ENCODE results near the gene RCAN3. TPM values are rescaled to one million over a fixed set of nuclear protein-coding genes. Genes with fewer than 3 reads are reported as not detected.
"Not testable (repeated sequence)": the region's sequence is repeated elsewhere in the genome, so short reads cannot be mapped to it uniquely, and the experiment has no call there.

RCAN3 gene
- total RNA-seq, 1 donor from 2014 or later, result 4.9 TPM

DNA sequence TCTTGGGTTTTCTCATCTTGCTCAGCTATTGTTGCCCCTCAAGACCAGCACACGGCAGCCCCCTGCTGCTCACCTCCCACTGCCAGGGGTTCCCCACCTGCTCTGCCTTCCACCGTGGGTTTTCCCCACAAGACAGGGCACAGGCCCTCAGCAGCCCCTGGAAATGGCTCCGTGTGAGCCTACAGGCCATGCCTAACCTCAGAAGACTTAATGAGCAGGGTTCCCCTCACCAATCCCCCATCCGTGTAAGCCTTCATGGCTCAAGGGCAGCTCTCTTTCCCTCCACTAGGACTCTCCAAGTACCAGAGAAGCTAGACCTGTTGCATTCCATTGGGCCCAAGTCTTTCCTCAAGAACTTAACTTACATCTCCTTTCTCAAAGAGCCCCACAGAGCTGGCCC lies 18.4 kb upstream of the RCAN3 start:
- DNase-seq, result no peak
- H3K27me3 ChIP-seq (ENCODE audit: low read depth), result no peaks in the 10 kb centered on the region

DNA sequence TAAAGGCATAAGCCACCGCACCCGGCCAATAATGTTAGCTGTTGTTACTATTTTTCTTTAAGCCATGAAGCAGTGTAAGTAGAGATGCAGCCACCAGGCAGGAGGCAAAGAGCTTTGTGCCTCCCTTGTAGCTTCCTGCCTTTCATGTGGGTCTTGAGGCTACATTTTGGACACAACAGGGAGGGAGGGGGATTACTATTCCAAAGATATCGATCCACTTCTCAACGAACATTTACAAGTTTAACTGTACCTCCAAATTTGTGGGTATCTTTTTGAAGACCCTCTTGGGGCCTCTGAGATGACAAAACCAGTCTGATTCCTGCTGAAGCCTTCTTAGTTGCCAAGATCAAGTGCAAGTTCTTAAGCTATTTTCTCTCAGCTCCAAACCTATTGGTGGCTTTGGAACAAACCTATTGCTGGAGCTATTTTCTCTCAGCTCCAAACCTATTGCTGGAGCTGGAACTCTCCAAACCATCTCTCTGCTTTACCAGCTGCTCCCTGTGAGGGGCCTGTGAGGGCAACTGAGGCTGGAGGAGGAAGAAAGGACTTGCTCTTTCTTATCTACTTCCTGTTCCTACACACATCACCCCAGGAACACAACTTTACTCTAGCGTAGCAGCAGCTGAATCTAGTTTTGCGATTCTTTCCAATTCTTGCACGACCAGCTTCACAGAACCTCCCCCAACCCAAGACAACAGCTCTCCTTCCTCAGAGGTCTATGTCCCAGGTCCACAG lies 16.1 kb upstream of the RCAN3 start:
- no peak overlapping the region for H3K27ac ChIP-seq (replicated peaks)
- DNase-seq, result no peak
- H3K27me3 ChIP-seq (ENCODE audit: low read depth), result peaks cover 12% of the 10 kb centered on the region
- no peaks in the 10 kb centered on the region for H3K36me3 ChIP-seq
- H3K4me3 ChIP-seq, result no peak overlapping the region
- H3K4me1 ChIP-seq, result no peaks in the 10 kb centered on the region
- no peaks in the 10 kb centered on the region for H3K9me3 ChIP-seq (replicated peaks)
- intact Hi-C loops (cut with micrococcal nuclease), result no loop called here
- TF ChIP-seq, protein P1, sequence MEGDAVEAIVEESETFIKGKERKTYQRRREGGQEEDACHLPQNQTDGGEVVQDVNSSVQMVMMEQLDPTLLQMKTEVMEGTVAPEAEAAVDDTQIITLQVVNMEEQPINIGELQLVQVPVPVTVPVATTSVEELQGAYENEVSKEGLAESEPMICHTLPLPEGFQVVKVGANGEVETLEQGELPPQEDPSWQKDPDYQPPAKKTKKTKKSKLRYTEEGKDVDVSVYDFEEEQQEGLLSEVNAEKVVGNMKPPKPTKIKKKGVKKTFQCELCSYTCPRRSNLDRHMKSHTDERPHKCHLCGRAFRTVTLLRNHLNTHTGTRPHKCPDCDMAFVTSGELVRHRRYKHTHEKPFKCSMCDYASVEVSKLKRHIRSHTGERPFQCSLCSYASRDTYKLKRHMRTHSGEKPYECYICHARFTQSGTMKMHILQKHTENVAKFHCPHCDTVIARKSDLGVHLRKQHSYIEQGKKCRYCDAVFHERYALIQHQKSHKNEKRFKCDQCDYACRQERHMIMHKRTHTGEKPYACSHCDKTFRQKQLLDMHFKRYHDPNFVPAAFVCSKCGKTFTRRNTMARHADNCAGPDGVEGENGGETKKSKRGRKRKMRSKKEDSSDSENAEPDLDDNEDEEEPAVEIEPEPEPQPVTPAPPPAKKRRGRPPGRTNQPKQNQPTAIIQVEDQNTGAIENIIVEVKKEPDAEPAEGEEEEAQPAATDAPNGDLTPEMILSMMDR (IDR thresholded peaks at IDR 0.05; ENCODE audit: borderline replicate concordance), result no peak

More for the DNA sequence above, 18.4 kb upstream of the RCAN3 start:
- no peaks in the 10 kb centered on the region for H3K36me3 ChIP-seq
- no peak overlapping the region for H3K27ac ChIP-seq (replicated peaks)
- H3K4me3 ChIP-seq, result no peak overlapping the region
- TF ChIP-seq, protein P1 (IDR thresholded peaks at IDR 0.05; ENCODE audit: borderline replicate concordance), result no peak
- no peaks in the 10 kb centered on the region for H3K9me3 ChIP-seq (replicated peaks)
- intact Hi-C loops (cut with micrococcal nuclease), result no loop called here
- no peaks in the 10 kb centered on the region for H3K4me1 ChIP-seq

- no peak overlapping the region for H3K27ac ChIP-seq (replicated peaks)
- no peaks in the 10 kb centered on the region for H3K36me3 ChIP-seq
- no peak overlapping the region for H3K4me3 ChIP-seq
- H3K9me3 ChIP-seq (replicated peaks), result no peaks in the 10 kb centered on the region
- TF ChIP-seq, protein P1 (IDR thresholded peaks at IDR 0.05; ENCODE audit: borderline replicate concordance), result no peak
- intact Hi-C loops (cut with micrococcal nuclease), result no loop called here
- H3K27me3 ChIP-seq (ENCODE audit: low read depth), result peaks cover 14% of the 10 kb centered on the region
- H3K4me1 ChIP-seq, result no peaks in the 10 kb centered on the region
- DNase-seq, result no peak
These were observed 15.2 kb upstream of the RCAN3 start for GRCh38 chr1:24487455-24487854.

DNA sequence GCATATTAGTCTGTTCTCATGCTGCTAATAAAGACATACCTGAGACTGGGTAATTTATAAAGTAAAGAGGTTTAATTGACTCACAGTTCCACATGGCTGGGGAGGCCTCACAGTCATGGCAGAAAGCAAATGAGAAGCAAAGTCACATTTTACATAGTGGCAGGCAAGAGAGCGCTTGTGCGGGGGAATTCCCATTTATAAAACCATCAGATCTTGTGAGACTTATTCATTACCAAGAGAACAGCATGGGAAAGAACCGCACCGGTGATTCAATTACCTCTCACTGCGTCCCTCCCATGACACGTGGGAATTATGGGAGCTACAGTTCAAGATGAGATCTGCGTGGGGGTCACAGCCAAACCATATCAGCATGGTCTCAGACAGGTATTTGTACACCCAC lies 14.5 kb upstream of the RCAN3 start:
- H3K4me1 ChIP-seq; intact Hi-C loops (cut with micrococcal nuclease); DNase-seq; H3K4me3 ChIP-seq; H3K9me3 ChIP-seq (replicated peaks); H3K36me3 ChIP-seq; H3K27ac ChIP-seq (replicated peaks): not testable (repeated sequence)
- peaks cover 21% of the 10 kb centered on the region for H3K27me3 ChIP-seq (ENCODE audit: low read depth)

GRCh38 chr1:24489674-24490073 lies 13.0 kb upstream of the RCAN3 start:
- H3K27ac ChIP-seq (replicated peaks), result no peak overlapping the region
- DNase-seq, result no peak
- TF ChIP-seq, protein P1 (IDR thresholded peaks at IDR 0.05; ENCODE audit: borderline replicate concordance), result no peak
- H3K4me3 ChIP-seq, result no peak overlapping the region
- intact Hi-C loops (cut with micrococcal nuclease), result no loop called here
- H3K36me3 ChIP-seq, result no peaks in the 10 kb centered on the region
- peaks cover 27% of the 10 kb centered on the region for H3K27me3 ChIP-seq (ENCODE audit: low read depth)
- H3K9me3 ChIP-seq (replicated peaks), result no peaks in the 10 kb centered on the region
- H3K4me1 ChIP-seq, result no peaks in the 10 kb centered on the region

- intact Hi-C loops (cut with micrococcal nuclease), result no loop called here
- H3K9me3 ChIP-seq (replicated peaks), result no peaks in the 10 kb centered on the region
- no peaks in the 10 kb centered on the region for H3K36me3 ChIP-seq
- DNase-seq, result no peak
- H3K4me1 ChIP-seq, result no peaks in the 10 kb centered on the region
- H3K27me3 ChIP-seq (ENCODE audit: low read depth), result peaks cover 33% of the 10 kb centered on the region
- TF ChIP-seq, protein P1 (IDR thresholded peaks at IDR 0.05; ENCODE audit: borderline replicate concordance), result no peak
- H3K4me3 ChIP-seq, result no peak overlapping the region
- H3K27ac ChIP-seq (replicated peaks), result no peak overlapping the region
These were observed 12.4 kb upstream of the RCAN3 start for GRCh38 chr1:24490101-24490781.
